Loucy (cell line): Measurements from ENCODE around the gene KMT2E.

Experiments
- H2AFZ ChIP-seq: fragments of 200-600 bp; sonication (generic); 2 replicates; pipeline ENCODE4 v1.6.0; 2016; ENCODE audit warnings: antibody characterized with exemption, mild to moderate bottlenecking, low read length, moderate library complexity
- H3F3A ChIP-seq: fragments of 200-600 bp; 2 replicates; pipeline ENCODE4 v1.6.0; 2016; ENCODE audit warnings: antibody characterized with exemption, low read depth, mild to moderate bottlenecking
- H3K27me3 ChIP-seq: fragments of 200-600 bp; sonication (generic); 2 replicates; pipeline ENCODE4 v1.6.1; 2014; ENCODE audit warnings: low read length, mild to moderate bottlenecking; ENCODE audit not compliant: insufficient read depth, poor library complexity, severe bottlenecking
- H3K36me3 ChIP-seq: fragments of 200-600 bp; sonication (generic); 2 replicates; pipeline ENCODE4 v1.6.1; 2016; ENCODE audit warnings: low read length; ENCODE audit not compliant: insufficient read depth
- H3K4me1 ChIP-seq: fragments of 200-600 bp; sonication (generic); 2 replicates; pipeline ENCODE4 v1.5.1; 2014; ENCODE audit warnings: low read length, mild to moderate bottlenecking; ENCODE audit not compliant: insufficient read depth, poor library complexity, severe bottlenecking
- H3K4me2 ChIP-seq: fragments of 200-600 bp; sonication (generic); 2 replicates; pipeline ENCODE4 v1.6.0; 2014; ENCODE audit warnings: antibody characterized with exemption, low read length, low read depth, mild to moderate bottlenecking; ENCODE audit not compliant: poor library complexity, severe bottlenecking
- H3K4me3 ChIP-seq: fragments of 200-600 bp; sonication (generic); 2 replicates; pipeline ENCODE4 v1.5.1; 2014; ENCODE audit warnings: low read length, mild to moderate bottlenecking, mixed read lengths; ENCODE audit not compliant: poor library complexity, severe bottlenecking
- H3K79me2 ChIP-seq: fragments of 200-600 bp; sonication (generic); 2 replicates; pipeline ENCODE4 v1.6.1; 2014; ENCODE audit warnings: low read length; ENCODE audit not compliant: insufficient read depth
- H3K9ac ChIP-seq: fragments of 200-600 bp; sonication (generic); 2 replicates; pipeline ENCODE4 v1.6.0; 2014; ENCODE audit warnings: mild to moderate bottlenecking, low read depth, low read length, moderate library complexity; ENCODE audit not compliant: poor library complexity, severe bottlenecking
- H3K9me2 ChIP-seq: fragments of 200-600 bp; sonication (generic); replicated peaks from 2 replicates; pipeline ENCODE4 v1.6.1; 2016; ENCODE audit warnings: low read depth, low read length, mixed read lengths
- H3K9me3 ChIP-seq: fragments of 200-600 bp; sonication (generic); 2 replicates; pipeline ENCODE4 v1.6.1; 2014; ENCODE audit warnings: mild to moderate bottlenecking, antibody characterized with exemption, low read length, low read depth; ENCODE audit not compliant: insufficient read depth
- H4K20me1 ChIP-seq: fragments of 200-600 bp; sonication (generic); 2 replicates; pipeline ENCODE4 v1.6.0; 2014; ENCODE audit warnings: antibody characterized with exemption, low read length, mild to moderate bottlenecking; ENCODE audit not compliant: insufficient read depth, poor library complexity, severe bottlenecking
- CTCF ChIP-seq: fragments of 200-600 bp; sonication (generic); conservative IDR thresholded peaks from 2 replicates; pipeline ENCODE4 v1.5.1; 2014; ENCODE audit warnings: mild to moderate bottlenecking, antibody characterized with exemption, low read length
- EZH2phosphoT487 ChIP-seq: fragments of 200-600 bp; IDR thresholded peaks from 2 replicates; pipeline ENCODE4 v1.6.1; 2018; ENCODE audit warnings: antibody characterized with exemption, mild to moderate bottlenecking, moderate library complexity, borderline replicate concordance

The KMT2E gene

GRCh38 chr7:105010504-105011130 is 3.4 kb upstream of the KMT2E start:
- Histone ChIP-seq H2AFZ (no peak overlapping the region), H3F3A (no peaks in the 10 kb centered on the region), H3K9me2 (no peaks in the 10 kb centered on the region), H4K20me1 (peaks cover 69% of the 10 kb centered on the region), H3K79me2 (peaks cover 92% of the 10 kb centered on the region), H3K36me3 (no peaks in the 10 kb centered on the region), H3K9ac (peak overlapping the region; percentile 100), H3K4me3 (peak overlapping the region; percentile 81), H3K27me3 (peaks cover 10% of the 10 kb centered on the region), H3K4me2 (peak overlapping the region; percentile 98), H3K4me1 (peaks cover 44% of the 10 kb centered on the region), H3K9me3 (no peaks in the 10 kb centered on the region)
- TF ChIP-seq EZH2phosphoT487 (no peak), CTCF (no peak)

- Histone ChIP-seq H4K20me1 (peaks cover 72% of the 10 kb centered on the region), H3K79me2 (peaks cover 92% of the 10 kb centered on the region)
Measured at GRCh38 chr7:105011141-105011830, 2.7 kb upstream of the KMT2E start.

DNA sequence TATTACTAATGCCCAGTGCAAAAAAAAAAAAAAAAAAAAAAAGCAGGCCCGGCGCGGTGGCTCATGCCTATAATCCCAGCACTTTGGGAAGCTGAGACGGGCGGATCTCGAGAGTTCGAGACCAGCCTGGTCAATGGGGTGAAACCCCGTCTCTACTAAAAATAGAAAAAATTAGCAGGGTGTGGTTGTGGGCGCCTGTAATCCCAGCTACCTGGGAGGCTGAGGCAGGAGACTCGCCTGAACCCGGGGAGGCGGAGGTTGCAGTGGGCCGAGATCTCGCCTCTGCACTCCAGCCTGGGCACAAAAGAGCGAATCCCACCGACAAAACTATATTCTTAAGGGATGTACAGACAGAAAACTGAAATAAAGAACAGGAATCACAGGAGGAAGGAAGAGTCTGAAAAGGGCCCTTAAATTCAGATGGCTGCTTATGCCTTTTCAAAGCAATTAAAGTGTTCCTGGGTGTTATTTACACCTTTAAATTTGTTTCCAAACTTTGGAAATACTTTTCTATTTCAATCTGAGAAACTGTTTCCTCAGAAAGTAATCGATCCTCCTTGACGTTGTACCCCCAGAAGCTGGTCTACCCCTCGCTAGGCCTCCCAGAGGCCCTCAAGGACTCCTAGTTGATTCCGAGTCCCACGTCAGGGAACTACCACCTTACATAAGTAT is 2.0 kb upstream of the KMT2E start:
- Histone ChIP-seq H3K9me2 (no peaks in the 10 kb centered on the region), H3K9ac (peak overlapping the region; percentile 100), H3K4me2 (peak overlapping the region; percentile 98), H4K20me1 (peaks cover 72% of the 10 kb centered on the region), H2AFZ (no peak overlapping the region), H3K36me3 (no peaks in the 10 kb centered on the region), H3F3A (no peaks in the 10 kb centered on the region), H3K4me3 (peak overlapping the region; percentile 81), H3K4me1 (peaks cover 46% of the 10 kb centered on the region), H3K79me2 (peaks cover 92% of the 10 kb centered on the region), H3K9me3 (no peaks in the 10 kb centered on the region), H3K27me3 (peaks cover 10% of the 10 kb centered on the region)
- TF ChIP-seq CTCF, result no peak

More at GRCh38 chr7:105011141-105011830, 2.7 kb upstream of the KMT2E start:
- no peaks in the 10 kb centered on the region for H3K9me3 ChIP-seq
- H3K9ac ChIP-seq, result peak overlapping the region; percentile 100
- no peak overlapping the region for H2AFZ ChIP-seq
- no peaks in the 10 kb centered on the region for H3F3A ChIP-seq
- no peaks in the 10 kb centered on the region for H3K9me2 ChIP-seq
- peaks cover 10% of the 10 kb centered on the region for H3K27me3 ChIP-seq
- no peak for TF ChIP-seq CTCF
- TF ChIP-seq EZH2phosphoT487, result no peak
- peak overlapping the region; percentile 98 for H3K4me2 ChIP-seq
- peaks cover 46% of the 10 kb centered on the region for H3K4me1 ChIP-seq
- H3K4me3 ChIP-seq, result peak overlapping the region; percentile 81
- no peaks in the 10 kb centered on the region for H3K36me3 ChIP-seq
